ENCODE measurements around the gene PLAU. TPM values are rescaled to one million over a fixed set of nuclear protein-coding genes. Genes with fewer than 3 reads are reported as not detected.

PLAU gene
- total RNA-seq, 1 experiment from 2014 or later, result 1,582 TPM

GRCh38 chr10:73950155-73950948 lies 39.4 kb downstream of the PLAU start:
- Histone ChIP-seq H3K9me3 (ENCODE audit: low read length) (no peaks in the 10 kb centered on the region), H3K9ac (ENCODE audit: low read length) (no peak overlapping the region), H3K27me3 (ENCODE audit: low read length) (no peaks in the 10 kb centered on the region), H3K9me2 (replicated peaks; ENCODE audit: low read length) (no peaks in the 10 kb centered on the region), H3K4me2 (ENCODE audit: low read length) (no peak overlapping the region), H3K4me3 (ENCODE audit: low read length) (no peak overlapping the region), H3K4me1 (ENCODE audit: insufficient read depth, low read length) (no peaks in the 10 kb centered on the region), H4K20me1 (ENCODE audit: low read length) (no peaks in the 10 kb centered on the region), H3K36me3 (ENCODE audit: low read depth, low read length) (no peaks in the 10 kb centered on the region), H3K27ac (ENCODE audit: low read length) (no peak overlapping the region), H3F3A (ENCODE audit: low read length, unreplicated experiment) (no peaks in the 10 kb centered on the region), H2AFZ (ENCODE audit: low read length) (no peak overlapping the region), H3K79me2 (ENCODE audit: low read length) (no peaks in the 10 kb centered on the region)
- DNase-seq (no peak), ATAC-seq (no peak)
- intact Hi-C loops (cut with micrococcal nuclease), result no loop called here
- TF ChIP-seq EZH2 (IDR thresholded peaks at IDR 0.05; ENCODE audit: low read length, unreplicated experiment), result no peak
- TF ChIP-seq, protein P1, sequence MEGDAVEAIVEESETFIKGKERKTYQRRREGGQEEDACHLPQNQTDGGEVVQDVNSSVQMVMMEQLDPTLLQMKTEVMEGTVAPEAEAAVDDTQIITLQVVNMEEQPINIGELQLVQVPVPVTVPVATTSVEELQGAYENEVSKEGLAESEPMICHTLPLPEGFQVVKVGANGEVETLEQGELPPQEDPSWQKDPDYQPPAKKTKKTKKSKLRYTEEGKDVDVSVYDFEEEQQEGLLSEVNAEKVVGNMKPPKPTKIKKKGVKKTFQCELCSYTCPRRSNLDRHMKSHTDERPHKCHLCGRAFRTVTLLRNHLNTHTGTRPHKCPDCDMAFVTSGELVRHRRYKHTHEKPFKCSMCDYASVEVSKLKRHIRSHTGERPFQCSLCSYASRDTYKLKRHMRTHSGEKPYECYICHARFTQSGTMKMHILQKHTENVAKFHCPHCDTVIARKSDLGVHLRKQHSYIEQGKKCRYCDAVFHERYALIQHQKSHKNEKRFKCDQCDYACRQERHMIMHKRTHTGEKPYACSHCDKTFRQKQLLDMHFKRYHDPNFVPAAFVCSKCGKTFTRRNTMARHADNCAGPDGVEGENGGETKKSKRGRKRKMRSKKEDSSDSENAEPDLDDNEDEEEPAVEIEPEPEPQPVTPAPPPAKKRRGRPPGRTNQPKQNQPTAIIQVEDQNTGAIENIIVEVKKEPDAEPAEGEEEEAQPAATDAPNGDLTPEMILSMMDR (conservative IDR thresholded peaks at IDR 0.05; ENCODE audit: low read depth, low read length), result no peak
- TF ChIP-seq EZH2phosphoT487 (IDR thresholded peaks at IDR 0.05; ENCODE audit: borderline replicate concordance, low read length), result no peak
- POLR2A ChIA-PET (ENCODE audit: unreplicated experiment), result no interaction called here
- CTCF ChIA-PET, result no interaction called here
- no TSS peak for BruUV-seq (replicated peaks)

- H2AFZ ChIP-seq (ENCODE audit: low read length), result no peak overlapping the region
- no TSS peak for BruUV-seq (replicated peaks)
- CTCF ChIA-PET, result interaction anchor here (0.6 kb wide), 1 partner anchor 70 kb away, joined by 3 read pairs; no protein-coding TSS in a partner anchor
Observed at GRCh38 chr10:73953665-73954064, 42.7 kb downstream of the PLAU start.

GRCh38 chr10:73954737-73955136 lies 43.8 kb downstream of the PLAU start:
- no peaks in the 10 kb centered on the region for H4K20me1 ChIP-seq (ENCODE audit: low read length)
- H3K9ac ChIP-seq (ENCODE audit: low read length), result no peak overlapping the region
- TF ChIP-seq, protein P1 (conservative IDR thresholded peaks at IDR 0.05; ENCODE audit: low read depth, low read length), result no peak
- no peak for TF ChIP-seq EZH2 (IDR thresholded peaks at IDR 0.05; ENCODE audit: low read length, unreplicated experiment)
- TF ChIP-seq EZH2phosphoT487 (IDR thresholded peaks at IDR 0.05; ENCODE audit: borderline replicate concordance, low read length), result no peak
- no peak overlapping the region for H2AFZ ChIP-seq (ENCODE audit: low read length)
- H3F3A ChIP-seq (ENCODE audit: low read length, unreplicated experiment), result no peaks in the 10 kb centered on the region
- no TSS peak for BruUV-seq (replicated peaks)
- intact Hi-C loops (cut with micrococcal nuclease), result loop anchor here (5.0 kb wide), 1 partner anchor 107 kb away; no protein-coding TSS in a partner anchor
- DNase-seq, result no peak
- no peak for ATAC-seq
- ChIA-PET POLR2A (ENCODE audit: unreplicated experiment) (no interaction called here), CTCF (no interaction called here)
- H3K27ac ChIP-seq (ENCODE audit: low read length), result no peak overlapping the region
- peaks cover 11% of the 10 kb centered on the region for H3K4me1 ChIP-seq (ENCODE audit: insufficient read depth, low read length)
- H3K4me2 ChIP-seq (ENCODE audit: low read length), result no peak overlapping the region
- no peaks in the 10 kb centered on the region for H3K9me3 ChIP-seq (ENCODE audit: low read length)
- no peaks in the 10 kb centered on the region for H3K9me2 ChIP-seq (replicated peaks; ENCODE audit: low read length)
- no peaks in the 10 kb centered on the region for H3K36me3 ChIP-seq (ENCODE audit: low read depth, low read length)
- no peak overlapping the region for H3K4me3 ChIP-seq (ENCODE audit: low read length)
- no peaks in the 10 kb centered on the region for H3K27me3 ChIP-seq (ENCODE audit: low read length)
- no peaks in the 10 kb centered on the region for H3K79me2 ChIP-seq (ENCODE audit: low read length)

More at GRCh38 chr10:73953665-73954064, 42.7 kb downstream of the PLAU start:
- H3K9me3 ChIP-seq (ENCODE audit: low read length), result no peaks in the 10 kb centered on the region
- TF ChIP-seq EZH2 (IDR thresholded peaks at IDR 0.05; ENCODE audit: low read length, unreplicated experiment) (no peak), EZH2phosphoT487 (IDR thresholded peaks at IDR 0.05; ENCODE audit: borderline replicate concordance, low read length) (no peak)
- POLR2A ChIA-PET (ENCODE audit: unreplicated experiment), result no interaction called here
- intact Hi-C loops (cut with micrococcal nuclease), result no loop called here
- ATAC-seq (no peak), DNase-seq (no peak)
- peaks cover 11% of the 10 kb centered on the region for H3K4me1 ChIP-seq (ENCODE audit: insufficient read depth, low read length)
- no peak overlapping the region for H3K27ac ChIP-seq (ENCODE audit: low read length)
- H3K4me3 ChIP-seq (ENCODE audit: low read length), result no peak overlapping the region
- H3K79me2 ChIP-seq (ENCODE audit: low read length), result no peaks in the 10 kb centered on the region
- H3K9me2 ChIP-seq (replicated peaks; ENCODE audit: low read length), result no peaks in the 10 kb centered on the region
- H4K20me1 ChIP-seq (ENCODE audit: low read length), result no peaks in the 10 kb centered on the region
- H3F3A ChIP-seq (ENCODE audit: low read length, unreplicated experiment), result no peaks in the 10 kb centered on the region
- no peak overlapping the region for H3K9ac ChIP-seq (ENCODE audit: low read length)
- no peaks in the 10 kb centered on the region for H3K27me3 ChIP-seq (ENCODE audit: low read length)
- H3K36me3 ChIP-seq (ENCODE audit: low read depth, low read length), result no peaks in the 10 kb centered on the region
- H3K4me2 ChIP-seq (ENCODE audit: low read length), result no peak overlapping the region
